ENCODE data around the gene ZNF660. TPM values are rescaled to one million over a fixed set of nuclear protein-coding genes. Genes with fewer than 3 reads are reported as not detected.

The ZNF660 gene
- total RNA-seq, 1 experiment from 2014 or later = 4.1 TPM

DNA sequence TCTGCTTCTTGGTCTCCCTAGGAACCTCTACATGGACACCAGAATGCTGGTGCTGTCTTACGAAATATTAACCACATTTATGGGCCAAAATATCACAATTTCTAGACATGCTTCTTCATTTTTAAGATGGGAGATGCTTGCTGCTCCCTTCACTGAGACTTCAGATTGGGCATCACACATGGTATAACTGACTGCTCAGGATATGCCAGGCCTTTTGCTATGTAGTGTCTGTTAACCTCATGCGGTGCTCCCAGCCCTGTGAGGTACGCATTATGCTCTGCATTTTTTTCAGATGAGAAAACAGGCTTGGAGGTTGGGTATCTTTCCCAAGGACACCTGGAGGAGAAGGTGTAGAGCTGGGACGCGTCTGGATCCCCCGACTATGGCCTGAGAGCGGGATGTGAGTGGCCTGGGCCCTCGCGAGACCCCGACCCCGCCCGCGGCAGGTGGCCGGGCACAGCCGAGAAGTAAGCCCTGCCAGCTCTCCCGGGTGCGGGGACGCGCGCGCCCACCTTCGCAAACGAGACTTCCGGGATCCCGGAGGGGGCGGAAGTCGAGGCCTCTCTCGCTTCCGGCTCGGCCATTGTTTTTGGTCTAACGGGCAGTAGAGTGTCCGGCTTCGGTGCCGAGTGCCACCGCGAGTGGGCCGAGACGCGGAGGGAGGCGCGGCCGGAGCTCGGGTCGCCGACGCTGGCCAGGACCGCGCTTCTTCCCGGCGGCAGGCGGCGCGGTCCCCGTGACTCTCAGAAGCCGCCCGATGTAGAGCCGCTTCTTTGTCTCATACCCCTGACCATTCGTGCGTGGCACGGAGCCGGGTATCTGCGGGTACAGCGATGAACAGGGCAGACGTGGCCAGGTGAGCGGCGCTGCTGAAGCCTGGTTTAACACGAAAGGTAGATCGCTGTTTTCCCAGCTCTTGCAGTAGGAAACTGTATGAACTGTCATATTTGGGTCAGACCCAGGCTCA, 29.9 kb upstream of the ZNF660 start, which contains the start of gene ZKSCAN7:
TSS of gene ZKSCAN7 (plus strand) at position 568 of the 967 bp plus-strand sequence. CDS start 1,855 bp downstream, outside the sequence.
- ChIA-PET CTCF (no interaction called here), POLR2A (ENCODE audit: low non-redundant PET) (no interaction called here)
- Histone ChIP-seq H3K9me3 (ENCODE audit: low read depth, low read length, poor library complexity, severe bottlenecking) (no peaks in the 10 kb centered on the region), H3K4me3 (ENCODE audit: low read depth, low read length, poor library complexity, severe bottlenecking) (peak within 1 kb of the TSS; percentile 61), H3K4me1 (ENCODE audit: insufficient read depth, low read length, poor library complexity, severe bottlenecking) (no peaks in the 10 kb centered on the region), H3K27ac (ENCODE audit: low read depth, low read length, poor library complexity, severe bottlenecking) (peak within 1 kb of the TSS; percentile 70), H3K36me3 (ENCODE audit: insufficient read depth, low read length, poor library complexity, severe bottlenecking) (no peaks in the 10 kb centered on the region), H3K27me3 (replicated peaks; ENCODE audit: insufficient read depth, low read depth, low read length, poor library complexity) (no peaks in the 10 kb centered on the region)
- DNase-seq (ENCODE audit: low spot score) = peak; percentile 52
- intact Hi-C loops (cut with micrococcal nuclease; ENCODE audit: unreplicated experiment) = no loop called here
- BruUV-seq (replicated peaks) = TSS peak; percentile 71
- TF ChIP-seq EZH2 (IDR thresholded peaks at IDR 0.05; ENCODE audit: borderline replicate concordance, low read depth, low read length, poor library complexity, severe bottlenecking) (no peak), CTCF (conservative IDR thresholded peaks at IDR 0.05; ENCODE audit: low read depth, low read length) (no peak)

DNA sequence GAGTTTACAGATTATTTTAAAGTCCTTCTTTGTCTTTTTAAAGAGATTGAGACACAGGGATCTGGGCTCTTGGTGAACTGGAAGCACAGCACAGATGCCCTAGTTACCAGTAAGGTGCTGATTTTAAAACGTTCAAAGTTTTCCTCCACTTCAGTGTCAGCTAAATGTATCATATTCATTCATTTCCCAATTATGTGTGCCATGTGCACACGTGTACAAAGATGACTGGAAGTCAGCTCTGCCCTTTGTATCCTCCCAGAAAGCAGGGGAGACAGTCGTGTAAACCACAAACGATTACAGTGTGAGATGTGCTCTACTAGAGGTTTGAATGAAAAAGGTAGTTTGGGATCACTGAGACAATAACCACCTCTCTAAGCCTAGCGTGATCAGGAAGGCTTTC, 29.0 kb upstream of the ZNF660 start:
- Histone ChIP-seq H3K4me1 (ENCODE audit: insufficient read depth, low read length, poor library complexity, severe bottlenecking) (no peaks in the 10 kb centered on the region), H3K36me3 (ENCODE audit: insufficient read depth, low read length, poor library complexity, severe bottlenecking) (no peaks in the 10 kb centered on the region), H3K27me3 (replicated peaks; ENCODE audit: insufficient read depth, low read depth, low read length, poor library complexity) (no peaks in the 10 kb centered on the region), H3K27ac (ENCODE audit: low read depth, low read length, poor library complexity, severe bottlenecking) (peak overlapping the region; percentile 70), H3K9me3 (ENCODE audit: low read depth, low read length, poor library complexity, severe bottlenecking) (no peaks in the 10 kb centered on the region), H3K4me3 (ENCODE audit: low read depth, low read length, poor library complexity, severe bottlenecking) (peak overlapping the region; percentile 61)
- TF ChIP-seq CTCF (conservative IDR thresholded peaks at IDR 0.05; ENCODE audit: low read depth, low read length) (no peak), EZH2 (IDR thresholded peaks at IDR 0.05; ENCODE audit: borderline replicate concordance, low read depth, low read length, poor library complexity, severe bottlenecking) (no peak)
- CTCF ChIA-PET = no interaction called here
- DNase-seq (ENCODE audit: low spot score) = no peak
- POLR2A ChIA-PET (ENCODE audit: low non-redundant PET) = no interaction called here
- intact Hi-C loops (cut with micrococcal nuclease; ENCODE audit: unreplicated experiment) = no loop called here
- BruUV-seq (replicated peaks) = no TSS peak

GRCh38 chr3:44557074-44557473, 27.7 kb upstream of the ZNF660 start:
- H3K36me3 ChIP-seq (ENCODE audit: insufficient read depth, low read length, poor library complexity, severe bottlenecking) = no peaks in the 10 kb centered on the region

More at GRCh38 chr3:44557074-44557473, 27.7 kb upstream of the ZNF660 start:
- TF ChIP-seq CTCF (conservative IDR thresholded peaks at IDR 0.05; ENCODE audit: low read depth, low read length) (no peak), EZH2 (IDR thresholded peaks at IDR 0.05; ENCODE audit: borderline replicate concordance, low read depth, low read length, poor library complexity, severe bottlenecking) (no peak)
- Histone ChIP-seq H3K4me1 (ENCODE audit: insufficient read depth, low read length, poor library complexity, severe bottlenecking) (no peaks in the 10 kb centered on the region), H3K27ac (ENCODE audit: low read depth, low read length, poor library complexity, severe bottlenecking) (no peak overlapping the region), H3K9me3 (ENCODE audit: low read depth, low read length, poor library complexity, severe bottlenecking) (no peaks in the 10 kb centered on the region), H3K27me3 (replicated peaks; ENCODE audit: insufficient read depth, low read depth, low read length, poor library complexity) (no peaks in the 10 kb centered on the region), H3K4me3 (ENCODE audit: low read depth, low read length, poor library complexity, severe bottlenecking) (no peak overlapping the region)
- POLR2A ChIA-PET (ENCODE audit: low non-redundant PET) = no interaction called here
- no peak for DNase-seq (ENCODE audit: low spot score)
- CTCF ChIA-PET = no interaction called here
- no TSS peak for BruUV-seq (replicated peaks)
- intact Hi-C loops (cut with micrococcal nuclease; ENCODE audit: unreplicated experiment) = no loop called here

Measured in A673 (cell line).